Eye (tissue), 1 donor: Measurements from ENCODE around the gene KCNH3.
"Not testable (repeated sequence)": the region's sequence is repeated elsewhere in the genome, so short reads cannot be mapped to it uniquely, and the experiment has no call there.

ENCODE experiments used
- DNase-seq: peaks from one replicate; pipeline ENCODE4 v3.0.0-alpha.2; 2015

Gene KCNH3

GRCh38 chr12:49538510-49539403 lies at the start of gene KCNH3:
Gene KCNH3, plus strand, starts transcription at chr12:49539030. Its CDS starts 387 bp downstream, at chr12:49539417.
- peak; percentile 88 for DNase-seq

GRCh38 chr12:49489154-49489553 lies 49.7 kb upstream of the KCNH3 start:
- no peak for DNase-seq

GRCh38 chr12:49489720-49490119 lies 49.1 kb upstream of the KCNH3 start:
- no peak for DNase-seq

- no peak for DNase-seq
These were observed 47.0 kb upstream of the KCNH3 start for GRCh38 chr12:49491823-49492222.

GRCh38 chr12:49493900-49494299 lies 44.9 kb upstream of the KCNH3 start:
- no peak for DNase-seq

- DNase-seq = no peak
These were observed 42.1 kb upstream of the KCNH3 start for GRCh38 chr12:49496417-49497360.

GRCh38 chr12:49501895-49502294 lies 36.9 kb upstream of the KCNH3 start:
- no peak for DNase-seq

GRCh38 chr12:49502590-49502989 lies 36.2 kb upstream of the KCNH3 start:
- DNase-seq = no peak

- peak; percentile 35 for DNase-seq
These were observed 35.1 kb upstream of the KCNH3 start for GRCh38 chr12:49503674-49504180.

GRCh38 chr12:49505672-49506071 lies 33.2 kb upstream of the KCNH3 start:
- DNase-seq = no peak

GRCh38 chr12:49507139-49507538 lies 31.7 kb upstream of the KCNH3 start:
- DNase-seq = peak; percentile 13

- not testable (repeated sequence) for DNase-seq
These were observed 29.1 kb upstream of the KCNH3 start for GRCh38 chr12:49509681-49510080.

GRCh38 chr12:49511410-49511809 lies 27.4 kb upstream of the KCNH3 start:
- no peak for DNase-seq

- no peak for DNase-seq
These were observed 26.3 kb upstream of the KCNH3 start for GRCh38 chr12:49512546-49512945.

- DNase-seq = no peak
These were observed 23.6 kb upstream of the KCNH3 start for GRCh38 chr12:49515266-49515665.

GRCh38 chr12:49518914-49519573 lies 19.8 kb upstream of the KCNH3 start:
- no peak for DNase-seq

GRCh38 chr12:49519574-49519936 lies 19.3 kb upstream of the KCNH3 start:
- DNase-seq = no peak

- DNase-seq = no peak
These were observed 17.4 kb upstream of the KCNH3 start for GRCh38 chr12:49521389-49521788.

- no peak for DNase-seq
These were observed 14.0 kb upstream of the KCNH3 start for GRCh38 chr12:49524660-49525324.

- no peak for DNase-seq
These were observed 12.9 kb upstream of the KCNH3 start for GRCh38 chr12:49525942-49526341.

- no peak for DNase-seq
These were observed 11.3 kb upstream of the KCNH3 start for GRCh38 chr12:49527361-49528130.
